B cell (primary cell): Measurements from ENCODE around the gene GGACT. TPM values are rescaled to one million over a fixed set of nuclear protein-coding genes. Genes with fewer than 3 reads are reported as not detected.

Experiments used
- ATAC-seq: fragments of 200-7000 bp; cut with Tn5 transposase; one replicate; pipeline ENCODE4 v1.10.0; 2021; ENCODE audit warnings: low read depth, mild to moderate bottlenecking, moderate number of reproducible peaks, moderate library complexity
- CTCF ChIA-PET: fragments of 350-600 bp; sonication (Branson Sonifier 250); formaldehyde crosslinking; loops from one replicate; lab custom pipeline; 2021; ENCODE audit warnings: antibody characterized with exemption, inconsistent platforms; lab: Charles Lee
- POLR2A ChIA-PET: fragments of 350-600 bp; sonication (Branson Sonifier 250); formaldehyde crosslinking; loops from one replicate; lab custom pipeline; 2021; ENCODE audit warnings: antibody characterized with exemption; lab: Charles Lee
- DNase-seq: peaks from one replicate; pipeline ENCODE4 v3.0.0; 2013
- H2AFZ ChIP-seq: 2 replicates; pipeline ENCODE4 v1.6.1; 2012; ENCODE audit warnings: mild to moderate bottlenecking, low read depth, low read length; ENCODE audit not compliant: insufficient read depth, poor library complexity, severe bottlenecking
- H3K27ac ChIP-seq, 2 donors: 1 replicate in 1 of 2; 2 replicates in 1 of 2; pipeline ENCODE4 v1.5.1; 2012 to 2013; ENCODE audit warnings: low read length in 2 of 2, mild to moderate bottlenecking in 2 of 2, moderate library complexity in 1 of 2
- H3K27me3 ChIP-seq, 4 experiments: fragments of 200-600 bp in 1 of 4; sonication (generic) in 1 of 4; replicated peaks in 1 of 4; 1 replicate in 2 of 4; 2 replicates in 2 of 4; pipeline versions ENCODE4 v1.6.1 to v1.7.0; 2013 to 2016; ENCODE audit warnings: low read length in 3 of 4, mild to moderate bottlenecking in 2 of 4, mixed read lengths in 1 of 4, moderate library complexity in 1 of 4; ENCODE audit not compliant: insufficient read depth in 4 of 4, control insufficient read depth in 3 of 4; ENCODE audit errors: control extremely low read depth in 1 of 4
- H3K36me3 ChIP-seq, 2 experiments: replicated peaks in 1 of 2; 1 replicate in 1 of 2; 2 replicates in 1 of 2; pipeline versions ENCODE4 v1.6.1 to v1.7.1; 2013; ENCODE audit warnings: low read length in 1 of 2; ENCODE audit not compliant: insufficient read depth in 2 of 2, control insufficient read depth in 1 of 2; ENCODE audit errors: control extremely low read depth in 1 of 2, extremely low read depth in 1 of 2
- H3K4me1 ChIP-seq, 2 donors: fragments of 200-600 bp in 1 of 2; sonication (generic) in 1 of 2; 1 replicate in 1 of 2; 2 replicates in 1 of 2; pipeline versions ENCODE4 v1.5.1 to v1.6.1; 2013 to 2017; ENCODE audit warnings: low read length in 2 of 2; ENCODE audit not compliant: control insufficient read depth in 2 of 2, insufficient read depth in 2 of 2
- H3K4me2 ChIP-seq: replicated peaks from 2 replicates; pipeline ENCODE3; 2012; ENCODE audit warnings: mild to moderate bottlenecking, low read depth, low read length; ENCODE audit not compliant: poor library complexity, severe bottlenecking
- H3K4me3 ChIP-seq, 5 experiments: fragments of 200-600 bp in 1 of 5; sonication (generic) in 1 of 5; 1 replicate in 3 of 5; 2 replicates in 2 of 5; pipeline versions ENCODE4 v1.5.1 to v1.7.0; 2011 to 2016; ENCODE audit warnings: low read length in 4 of 5, mild to moderate bottlenecking in 4 of 5, low read depth in 2 of 5, control low read depth in 1 of 5, moderate library complexity in 1 of 5; ENCODE audit not compliant: insufficient read depth in 1 of 5; ENCODE audit errors: control extremely low read depth in 1 of 5, extremely low read depth in 1 of 5
- H3K79me2 ChIP-seq: fragments of 200-600 bp; sonication (generic); one replicate; pipeline ENCODE4 v1.6.0; 2016; ENCODE audit warnings: low read length; ENCODE audit not compliant: control insufficient read depth, insufficient read depth
- H3K9ac ChIP-seq: fragments of 200-600 bp; sonication (generic); 2 replicates; pipeline ENCODE4 v1.6.1; 2017; ENCODE audit warnings: mild to moderate bottlenecking, low read length, moderate library complexity
- H3K9me3 ChIP-seq, 3 donors: one replicate each; pipeline versions ENCODE4 v1.6.1 to v1.7.1; 2013; ENCODE audit warnings: low read length in 2 of 3; ENCODE audit not compliant: control insufficient read depth in 2 of 3, insufficient read depth in 1 of 3; ENCODE audit errors: control extremely low read depth in 1 of 3
- H4K20me1 ChIP-seq: 2 replicates; pipeline ENCODE4 v1.6.0; 2012; ENCODE audit warnings: mild to moderate bottlenecking, low read length; ENCODE audit not compliant: insufficient read depth, control insufficient read depth, poor library complexity, severe bottlenecking
- H3K27ac Mint-ChIP-seq: one replicate; pipeline ENCODE4 v1.8.0; 2021; ENCODE audit warnings: mixed read lengths
- H3K27me3 Mint-ChIP-seq: one replicate; pipeline ENCODE4 v1.8.0; 2021; ENCODE audit warnings: mixed read lengths
- H3K4me1 Mint-ChIP-seq: one replicate; pipeline ENCODE4 v1.8.0; 2021; ENCODE audit warnings: mixed read lengths
- H3K4me3 Mint-ChIP-seq: one replicate; pipeline ENCODE4 v1.8.0; 2021; ENCODE audit warnings: mixed read lengths
- H3K9me3 Mint-ChIP-seq: one replicate; pipeline ENCODE4 v1.8.0; 2022; ENCODE audit warnings: mixed read lengths; ENCODE audit not compliant: insufficient read depth
- CTCF ChIP-seq: fragments of 200-600 bp; IDR thresholded peaks from one replicate; pipeline ENCODE4 v1.8.0; 2022; ENCODE audit warnings: antibody characterized with exemption, mild to moderate bottlenecking
- EZH2 ChIP-seq: IDR thresholded peaks from 2 replicates; pipeline ENCODE4 v1.6.1; 2012; ENCODE audit warnings: borderline replicate concordance, low read depth, mild to moderate bottlenecking, moderate library complexity, low read length; ENCODE audit not compliant: insufficient read depth, poor library complexity, severe bottlenecking
- WGBS: methylation state at CpG from one replicate; pipeline ENCODE4 v1.1.5; 2013; ENCODE audit warnings: missing lambda C conversion rate; ENCODE audit not compliant: insufficient coverage; 5-methylcytosine and 5-hydroxymethylcytosine counted together
- intact Hi-C: fragments of 100-400 bp; cut with micrococcal nuclease; formaldehyde crosslinking; loops from one replicate; pipeline ENCODE4 v1.10.0; 2022
- polyA plus RNA-seq: library from polyadenylated mRNA; depleted of rRNA; stranded (reverse); fragments of >200 nt; gene quantifications from 2 replicates; pipeline ENCODE4 v1.2.3, GENCODE V29; 2012
- total RNA-seq, 2 donors: library from RNA; stranded (reverse); fragments of 120-200 nt in 1 of 2; gene quantifications; 1 replicate in 1 of 2; 2 replicates in 1 of 2; pipeline versions ENCODE4 v1.2.3 to v1.2.4, GENCODE V29; 2013 to 2022

Gene GGACT
- total and polyA plus RNA-seq, 2 donors (not counting 1 experiment from before 2014, with no cell fraction given) = 3.2 to 3.5 TPM

GRCh38 chr13:100637380-100637779 lies 48.8 kb upstream of the GGACT start:
- ATAC-seq (no peak), DNase-seq (no peak)
- no peak overlapping the region for H3K4me2 ChIP-seq
- peaks cover 0 to 30% of the 10 kb centered on the region in 2 experiments for H3K36me3 ChIP-seq
- no peak overlapping the region for H3K9ac ChIP-seq
- H3K4me1 ChIP-seq = no peaks in the 10 kb centered on the region
- TF ChIP-seq CTCF = no peak
- TF ChIP-seq EZH2 = no peak
- Mint-ChIP-seq H3K27me3 (no peaks in the 10 kb centered on the region), H3K9me3 (no peaks in the 10 kb centered on the region), H3K4me3 (no peak overlapping the region), H3K27ac (no peak overlapping the region), H3K4me1 (no peaks in the 10 kb centered on the region)
- H2AFZ ChIP-seq = no peak overlapping the region
- intact Hi-C loops = no loop called here
- no peaks in the 10 kb centered on the region for H3K27me3 ChIP-seq
- CTCF ChIA-PET = interaction anchor here (0.5 kb wide), 1 partner anchor 17 kb away, joined by 3 read pairs; no protein-coding TSS in a partner anchor
- no peak overlapping the region for H3K27ac ChIP-seq
- no peak overlapping the region for H3K4me3 ChIP-seq
- H4K20me1 ChIP-seq = no peaks in the 10 kb centered on the region
- H3K79me2 ChIP-seq = no peaks in the 10 kb centered on the region
- POLR2A ChIA-PET = no interaction called here
- no peaks in the 10 kb centered on the region for H3K9me3 ChIP-seq
- 89% methylated on average over 10 of the region's 16 CpGs for WGBS

GRCh38 chr13:100636441-100636840 lies 47.9 kb upstream of the GGACT start:
- H3K27me3 ChIP-seq = no peaks in the 10 kb centered on the region
- H3K9ac ChIP-seq = no peak overlapping the region
- no peaks in the 10 kb centered on the region for H3K9me3 Mint-ChIP-seq
- DNase-seq (no peak), ATAC-seq (no peak)
- no peak overlapping the region for H3K4me3 ChIP-seq
- POLR2A ChIA-PET = no interaction called here
- no peaks in the 10 kb centered on the region for H3K27me3 Mint-ChIP-seq
- H3K27ac ChIP-seq = no peak overlapping the region
- H2AFZ ChIP-seq = no peak overlapping the region
- intact Hi-C loops = no loop called here
- no peak overlapping the region for H3K4me3 Mint-ChIP-seq
- CTCF ChIA-PET = no interaction called here
- H3K4me1 ChIP-seq = no peaks in the 10 kb centered on the region
- H3K27ac Mint-ChIP-seq = no peak overlapping the region
- no peak overlapping the region for H3K4me2 ChIP-seq
- WGBS = 98% methylated on average over 4 of the region's 7 CpGs
- no peaks in the 10 kb centered on the region for H4K20me1 ChIP-seq
- H3K79me2 ChIP-seq = no peaks in the 10 kb centered on the region
- H3K4me1 Mint-ChIP-seq = no peaks in the 10 kb centered on the region
- no peaks in the 10 kb centered on the region for H3K9me3 ChIP-seq
- TF ChIP-seq CTCF (no peak), EZH2 (no peak)
- peaks cover 0 to 25% of the 10 kb centered on the region in 2 experiments for H3K36me3 ChIP-seq
